HEK293 (cell line): ENCODE data around the gene RNPEP.

Experiments
- BCL6B ChIP-seq: fragments of 450-650 bp; formaldehyde crosslinking; IDR thresholded peaks from 2 replicates; pipeline ENCODE4 v1.5.1; 2017; ENCODE audit warnings: missing biosample characterization, missing genetic modification characterization
- FEZF1 ChIP-seq: fragments of 450-650 bp; formaldehyde crosslinking; IDR thresholded peaks from 2 replicates; pipeline ENCODE4 v1.5.1; 2016; ENCODE audit warnings: missing biosample characterization, missing genetic modification characterization
- INSM2 ChIP-seq: fragments of 450-650 bp; formaldehyde crosslinking; IDR thresholded peaks from 2 replicates; pipeline ENCODE4 v1.5.1; 2016; ENCODE audit warnings: missing biosample characterization, missing genetic modification characterization
- KLF7 ChIP-seq: fragments of 450-650 bp; formaldehyde crosslinking; IDR thresholded peaks from 2 replicates; pipeline ENCODE4 v1.5.1; 2016; ENCODE audit warnings: missing biosample characterization, missing genetic modification characterization, borderline replicate concordance
- KLF9 ChIP-seq: fragments of 450-650 bp; formaldehyde crosslinking; IDR thresholded peaks from 2 replicates; pipeline ENCODE4 v1.5.1; 2016; ENCODE audit warnings: missing biosample characterization, missing genetic modification characterization, low read depth
- MYNN ChIP-seq: fragments of 450-650 bp; formaldehyde crosslinking; IDR thresholded peaks from 2 replicates; pipeline ENCODE4 v1.5.1; 2016; ENCODE audit warnings: missing biosample characterization, missing genetic modification characterization, borderline replicate concordance
- PRDM2 ChIP-seq: fragments of 450-650 bp; formaldehyde crosslinking; IDR thresholded peaks from 2 replicates; pipeline ENCODE4 v1.5.1; 2016; ENCODE audit warnings: missing biosample characterization, missing genetic modification characterization, borderline replicate concordance
- SP2 ChIP-seq: fragments of 450-650 bp; formaldehyde crosslinking; IDR thresholded peaks from 2 replicates; pipeline ENCODE4 v1.5.1; 2016; ENCODE audit warnings: missing biosample characterization, missing genetic modification characterization
- TCF7L2 ChIP-seq: IDR thresholded peaks from 2 replicates; pipeline ENCODE4 v1.6.1; 2011; ENCODE audit warnings: low read depth, mild to moderate bottlenecking, inconsistent platforms, low read length, moderate library complexity, borderline replicate concordance
- YY1 ChIP-seq: fragments of 450-650 bp; formaldehyde crosslinking; IDR thresholded peaks from 2 replicates; pipeline ENCODE4 v1.5.1; 2018; ENCODE audit warnings: missing biosample characterization, missing genetic modification characterization
- ZBTB17 ChIP-seq: fragments of 450-650 bp; formaldehyde crosslinking; IDR thresholded peaks from 2 replicates; pipeline ENCODE4 v1.5.1; 2016; ENCODE audit warnings: missing biosample characterization, missing genetic modification characterization
- ZIC2 ChIP-seq: fragments of 450-650 bp; formaldehyde crosslinking; IDR thresholded peaks from 2 replicates; pipeline ENCODE4 v1.5.1; 2016; ENCODE audit warnings: missing biosample characterization, missing genetic modification characterization
- ZNF121 ChIP-seq: fragments of 450-650 bp; formaldehyde crosslinking; IDR thresholded peaks from 2 replicates; pipeline ENCODE4 v1.5.1; 2016; ENCODE audit warnings: missing biosample characterization, missing genetic modification characterization
- ZNF148 ChIP-seq: fragments of 450-650 bp; formaldehyde crosslinking; IDR thresholded peaks from 2 replicates; pipeline ENCODE4 v1.5.0; 2017; ENCODE audit warnings: missing biosample characterization, missing genetic modification characterization, borderline replicate concordance
- ZNF280D ChIP-seq: fragments of 450-650 bp; formaldehyde crosslinking; IDR thresholded peaks from 2 replicates; pipeline ENCODE4 v1.5.1; 2016; ENCODE audit warnings: missing biosample characterization, missing genetic modification characterization
- ZNF341 ChIP-seq: fragments of 450-650 bp; formaldehyde crosslinking; IDR thresholded peaks from 2 replicates; pipeline ENCODE4; 2016; ENCODE audit warnings: low read depth, missing biosample characterization, missing genetic modification characterization
- ZNF37A ChIP-seq: fragments of 450-650 bp; IDR thresholded peaks from 2 replicates; pipeline ENCODE4 v1.5.1; 2018; ENCODE audit warnings: missing biosample characterization, missing genetic modification characterization
- ZNF398 ChIP-seq: fragments of 450-650 bp; formaldehyde crosslinking; IDR thresholded peaks from 2 replicates; pipeline ENCODE4 v1.5.1; 2017; ENCODE audit warnings: missing biosample characterization, missing genetic modification characterization
- ZNF513 ChIP-seq: fragments of 450-650 bp; IDR thresholded peaks from 2 replicates; pipeline ENCODE4 v1.5.1; 2018; ENCODE audit warnings: missing biosample characterization, missing genetic modification characterization
- ZNF791 ChIP-seq: fragments of 450-650 bp; formaldehyde crosslinking; IDR thresholded peaks from 2 replicates; pipeline ENCODE4 v1.5.1; 2016; ENCODE audit warnings: missing biosample characterization, missing genetic modification characterization

RNPEP gene

GRCh38 chr1:201955009-201955728 lies 27.3 kb upstream of the RNPEP start, which contains the start of gene TIMM17A (continued):
- TF ChIP-seq MYNN (tag by site-specific recombination) (no peak), ZNF341 (tag by site-specific recombination) (peak; percentile 29; the same call in 1 of the 2 replicates), ZNF398 (tag by site-specific recombination) (no peak), YY1 (peak; percentile 86; the same call in 1 of the 2 replicates), KLF9 (tag by site-specific recombination) (peak; percentile 75), ZNF513 (tag by site-specific recombination) (no peak), TCF7L2 (no peak), KLF7 (tag by site-specific recombination) (no peak; the same call in 1 of the 2 replicates), FEZF1 (tag by site-specific recombination) (no peak), ZNF37A (tag by site-specific recombination) (no peak), INSM2 (0 out of 2 replicates have a peak, but pooled peaks have one; percentile 33), ZNF121 (tag by site-specific recombination) (no peak), ZNF148 (tag by site-specific recombination) (no peak), ZNF280D (tag by site-specific recombination) (no peak), BCL6B (tag by site-specific recombination) (no peak), PRDM2 (tag by site-specific recombination) (no peak), ZNF791 (tag by site-specific recombination) (no peak), SP2 (tag by site-specific recombination) (peak; percentile 96), ZBTB17 (tag by site-specific recombination) (peak; percentile 81; the same call in 1 of the 2 replicates), ZIC2 (tag by site-specific recombination) (peak; percentile 42; the same call in 1 of the 2 replicates)
